Hematopoietic multipotent progenitor cell treated with erythropoietin and hydrocortisone succinate and interleukin-3 and kit ligand, for 8 days (in vitro differentiated cells): ENCODE data around the gene KRIT1.
A peak's percentile ranks its signal among the peaks of the same experiment; 100 is the strongest.
"Not testable (repeated sequence)": the region's sequence is repeated elsewhere in the genome, so short reads cannot be mapped to it uniquely, and the experiment has no call there.

Experiments
- DNase-seq: peaks from one replicate; pipeline ENCODE4 v3.0.0-alpha.2; 2015

The KRIT1 gene

DNA sequence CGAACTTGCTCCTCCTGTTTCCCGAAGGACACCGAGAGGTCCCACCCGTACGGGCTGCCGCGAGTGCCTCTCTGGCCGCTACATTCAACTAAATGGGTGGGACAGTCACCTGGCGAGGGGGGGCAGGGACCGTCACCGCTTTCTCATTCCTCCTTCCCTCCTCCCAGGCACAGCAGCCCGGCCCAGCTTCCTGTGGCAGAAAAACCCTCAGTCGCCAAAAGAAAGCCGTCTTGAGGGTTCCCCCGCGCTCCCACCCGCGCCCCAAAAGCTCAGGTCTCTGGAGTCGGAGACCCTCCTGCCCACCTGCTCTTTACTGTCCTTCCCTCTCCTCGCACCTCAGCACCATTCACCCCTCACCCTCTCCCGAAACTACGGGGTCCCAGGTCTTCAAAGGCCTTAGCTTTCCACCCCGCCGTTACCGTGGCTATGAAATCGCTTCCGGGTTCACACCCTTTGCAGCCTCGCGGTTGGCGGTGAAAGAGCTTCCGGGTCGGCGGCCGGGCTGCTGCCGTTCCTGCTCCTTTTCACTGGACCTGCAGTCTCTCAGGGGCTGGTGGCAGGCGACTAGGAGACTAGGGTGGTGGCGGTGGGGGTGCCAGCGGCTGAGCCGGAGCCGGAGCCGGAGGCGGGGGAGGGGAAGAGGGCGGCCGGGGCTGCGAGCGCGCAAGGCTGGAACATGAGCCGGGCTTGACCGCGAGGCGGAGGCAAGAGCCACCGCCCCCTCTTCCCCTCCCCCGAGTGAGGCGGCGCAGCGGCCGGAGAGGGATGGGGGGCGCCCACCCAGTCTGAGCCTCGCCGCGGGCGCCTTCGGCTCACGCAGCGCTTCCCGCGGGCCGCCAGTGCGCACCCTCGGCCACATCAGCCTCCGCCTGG, at the start of gene KRIT1, which contains the start of gene ANKIB1:
Gene KRIT1 (minus strand): TSS at position 428 of the 873 bp plus-strand sequence. CDS start 3,779 bp downstream, outside the sequence.
Gene ANKIB1 (plus strand): TSS at position 488 of the 873 bp plus-strand sequence. CDS start 49,005 bp downstream, outside the sequence.
- peak; percentile 89 for DNase-seq

- DNase-seq = no peak
Observed at GRCh38 chr7:92295391-92295790, 49.7 kb upstream of the KRIT1 start.

- DNase-seq = no peak
Observed at GRCh38 chr7:92293896-92294590, 48.3 kb upstream of the KRIT1 start.

GRCh38 chr7:92292981-92293380, 47.3 kb upstream of the KRIT1 start:
- no peak for DNase-seq

DNA sequence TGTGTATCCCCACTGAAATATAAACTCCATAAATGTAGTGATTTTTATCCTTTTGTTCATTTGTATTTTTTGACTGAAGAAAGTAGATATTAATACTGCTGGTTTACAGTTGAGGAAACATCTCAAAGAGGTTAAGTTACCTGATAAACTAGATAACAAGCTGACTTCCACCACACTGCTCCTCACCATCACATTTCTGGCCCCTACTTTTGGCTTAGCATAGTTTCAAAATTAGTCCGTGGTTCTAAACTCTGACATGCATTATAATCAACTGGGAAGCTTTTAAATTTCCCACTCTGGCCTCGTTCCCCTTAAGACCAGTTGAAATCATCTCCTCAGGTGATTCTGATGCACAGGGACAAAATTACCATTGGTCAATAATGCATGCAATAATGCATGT, 43.6 kb upstream of the KRIT1 start:
- no peak for DNase-seq

- peak; percentile 59 for DNase-seq
Observed at GRCh38 chr7:92282930-92283329, 37.2 kb upstream of the KRIT1 start.

DNA sequence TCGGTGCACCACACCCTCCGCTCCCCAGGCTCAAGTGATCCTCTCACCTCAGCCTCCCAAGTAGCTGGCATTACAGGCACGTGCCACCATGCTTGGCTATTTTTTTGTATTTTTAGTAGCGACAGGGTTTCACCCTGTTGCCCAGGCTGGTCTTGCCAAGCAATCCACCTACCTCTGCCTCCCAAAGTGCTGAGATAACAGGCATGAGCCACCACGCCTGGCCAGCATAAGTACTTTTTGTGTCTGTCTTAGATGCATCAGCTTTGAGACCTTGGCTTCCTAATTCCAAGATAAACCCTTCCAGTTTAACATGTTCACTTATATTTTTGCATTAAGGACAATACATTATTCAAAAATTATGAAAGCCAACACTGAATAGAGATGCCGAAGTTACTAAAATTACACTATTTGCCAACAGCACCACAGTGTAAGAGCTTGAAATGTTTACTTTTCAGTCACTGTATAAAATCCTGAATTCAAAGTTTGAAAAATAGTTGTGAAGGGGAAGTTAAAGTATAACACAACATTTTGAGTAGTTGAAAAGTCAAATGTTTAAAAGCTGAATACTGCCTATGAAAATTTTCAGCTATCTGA, 36.6 kb upstream of the KRIT1 start:
- peak; percentile 70 for DNase-seq

DNA sequence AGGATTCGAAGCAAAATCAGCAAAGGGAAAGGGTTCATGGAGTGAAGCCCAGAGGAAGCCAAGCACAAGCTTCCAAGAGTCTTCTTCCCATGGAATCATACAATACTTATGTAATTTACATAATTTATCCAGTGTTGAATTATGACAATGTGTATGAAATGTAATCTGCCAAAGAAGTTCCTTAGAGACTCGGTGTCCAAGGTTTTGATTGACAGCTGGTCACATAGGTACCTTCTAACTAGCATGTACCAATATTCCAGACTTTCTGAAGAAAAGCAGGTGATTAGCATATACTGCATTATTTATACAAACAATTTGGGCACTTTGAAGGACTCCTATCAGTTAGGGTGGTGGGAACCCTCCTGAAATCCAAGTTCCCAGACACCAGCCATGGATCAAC, 35.3 kb upstream of the KRIT1 start:
- no peak for DNase-seq

- no peak for DNase-seq
Observed at GRCh38 chr7:92279396-92280031, 33.8 kb upstream of the KRIT1 start.

GRCh38 chr7:92276460-92276864, 30.7 kb upstream of the KRIT1 start:
- DNase-seq = peak; percentile 51

DNA sequence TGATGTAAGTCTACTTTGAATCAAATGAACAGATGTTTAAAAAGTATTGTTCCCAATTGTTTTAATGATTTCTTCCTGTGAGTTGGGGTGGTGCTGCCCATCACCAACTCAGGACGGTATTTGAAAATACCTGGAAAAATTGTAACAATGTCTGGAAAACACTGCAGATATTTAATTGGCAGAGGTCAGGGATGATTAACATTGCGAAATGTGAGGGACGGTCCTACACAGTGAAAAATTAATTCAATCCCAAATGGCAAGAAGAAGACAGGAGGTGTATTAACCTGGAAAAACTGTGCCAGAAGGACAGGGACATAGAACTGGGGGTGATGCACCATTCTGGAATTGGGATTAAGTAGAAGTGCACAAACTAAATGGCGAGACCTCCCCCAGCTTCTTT, 29.6 kb upstream of the KRIT1 start:
- no peak for DNase-seq

DNA sequence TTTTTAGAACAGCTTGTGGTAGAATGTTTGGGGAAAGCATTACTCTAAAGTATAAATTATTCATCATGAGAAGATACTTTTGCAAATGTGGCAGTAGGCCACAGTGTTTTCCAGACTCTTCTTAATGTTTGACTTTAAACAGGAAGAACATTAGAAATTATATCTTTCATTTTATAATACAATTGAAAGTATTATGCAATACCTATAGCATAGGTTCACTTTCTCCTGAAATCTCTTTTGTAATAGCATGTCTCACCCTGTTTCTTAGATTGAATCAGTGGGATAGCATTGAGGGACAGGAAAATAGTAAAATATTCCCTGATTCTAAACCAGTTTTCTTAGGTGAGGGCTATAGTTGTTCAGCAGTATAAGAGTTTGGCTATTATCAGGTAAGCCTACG, 23.2 kb upstream of the KRIT1 start:
- no peak for DNase-seq

- DNase-seq = no peak
Observed at GRCh38 chr7:92266415-92267241, 20.9 kb upstream of the KRIT1 start.

DNA sequence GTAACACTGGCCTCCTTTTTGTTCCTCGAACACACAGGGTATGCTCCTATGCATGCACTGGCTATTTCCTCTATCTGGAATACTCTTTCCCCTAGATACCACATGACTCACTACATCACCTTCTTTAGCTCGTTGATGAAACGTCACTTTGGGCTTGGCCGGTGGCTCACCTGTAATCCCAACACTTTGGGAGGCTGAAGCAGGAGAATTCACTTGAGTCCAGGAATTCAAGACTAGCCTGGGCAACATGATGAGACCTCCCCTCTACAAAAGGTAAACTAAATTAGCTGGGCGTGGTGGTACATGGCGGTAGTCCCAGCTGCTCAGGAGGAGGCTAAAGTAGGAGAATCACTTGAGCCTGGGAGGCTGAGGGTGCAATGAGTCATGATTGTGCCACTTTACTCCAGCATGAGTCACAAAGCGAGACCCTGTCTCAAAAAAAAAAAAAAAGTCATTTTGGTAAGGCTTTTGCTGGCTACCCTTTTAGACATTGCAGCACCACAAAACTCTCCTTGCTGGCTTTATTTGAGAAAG, 14.6 kb upstream of the KRIT1 start:
- no peak for DNase-seq

GRCh38 chr7:92259610-92260247, 14.0 kb upstream of the KRIT1 start:
- DNase-seq = no peak

GRCh38 chr7:92259062-92259461, 13.3 kb upstream of the KRIT1 start:
- no peak for DNase-seq

- DNase-seq = no peak
Observed at GRCh38 chr7:92255308-92255707, 9.6 kb upstream of the KRIT1 start.

DNA sequence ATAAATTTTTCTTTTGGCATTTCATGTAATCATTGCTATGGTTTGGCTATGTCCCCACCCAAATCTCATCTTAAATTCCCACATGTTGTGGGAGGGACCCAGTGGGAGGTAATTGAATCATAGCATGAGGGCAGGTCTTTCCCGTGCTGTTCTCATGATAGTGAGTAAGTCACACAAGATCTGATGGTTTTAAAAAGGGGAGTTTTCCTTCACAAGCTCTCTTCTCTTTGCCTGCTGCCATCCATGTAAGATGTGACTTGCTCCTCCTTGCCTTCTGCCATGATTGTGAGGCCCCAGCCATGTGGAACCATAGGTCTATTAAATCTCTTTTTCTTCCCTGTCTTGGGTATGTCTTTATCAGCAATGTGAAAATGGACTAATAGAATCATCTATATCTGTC, 9.1 kb upstream of the KRIT1 start:
- DNase-seq = not testable (repeated sequence)

- no peak for DNase-seq
Observed at GRCh38 chr7:92253251-92253650, 7.5 kb upstream of the KRIT1 start.

GRCh38 chr7:92251181-92251580, 5.5 kb upstream of the KRIT1 start:
- DNase-seq = no peak

DNA sequence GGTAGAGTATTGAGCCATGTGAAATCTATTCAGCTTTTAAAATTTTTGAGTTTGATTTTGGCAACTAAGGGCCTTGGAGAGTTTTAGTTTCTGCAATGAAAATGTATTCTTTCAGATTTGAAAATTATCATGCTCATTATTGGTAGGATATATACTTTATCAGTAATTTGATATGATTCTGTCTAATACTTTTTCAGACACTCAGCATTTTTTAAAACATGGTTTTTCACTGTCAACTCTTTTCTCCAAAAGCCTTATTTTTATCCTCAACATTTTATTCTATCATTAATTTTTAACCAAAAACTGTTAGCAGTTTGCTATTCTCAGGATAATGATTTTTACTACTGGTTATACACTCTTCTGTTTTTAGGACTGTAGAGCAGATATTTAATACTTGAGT, 4.9 kb upstream of the KRIT1 start:
- DNase-seq = no peak
